C4-2B (cell line): ENCODE measurements around the gene ZBTB12.

Experiments used
- H3K27ac ChIP-seq: fragments of 450-650 bp; 2 replicates; pipeline ENCODE4 v1.5.1; 2017
- CTCF ChIP-seq: fragments of 450-650 bp; conservative IDR thresholded peaks from 2 replicates; pipeline ENCODE4 v1.5.1; 2017; ENCODE audit warnings: mild to moderate bottlenecking
- ZFX ChIP-seq: fragments of 450-650 bp; IDR thresholded peaks from 2 replicates; pipeline ENCODE4 v1.6.1; 2017

ZBTB12 gene

GRCh38 chr6:31850765-31851484, 51.0 kb downstream of the ZBTB12 start:
- no peak overlapping the region for H3K27ac ChIP-seq
- TF ChIP-seq CTCF (no peak), ZFX (no peak)
